Mesodermal cell (in vitro differentiated cells): Measurements from ENCODE around the gene WDR18.

Experiments
- H3K27ac ChIP-seq: 2 replicates; pipeline ENCODE4 v1.7.0; 2013; ENCODE audit warnings: mild to moderate bottlenecking, low read depth, low read length, moderate library complexity; ENCODE audit not compliant: severe bottlenecking
- H3K36me3 ChIP-seq: 2 replicates; pipeline ENCODE4 v1.7.1; 2013; ENCODE audit warnings: mild to moderate bottlenecking, low read length, moderate library complexity; ENCODE audit not compliant: control insufficient read depth, insufficient read depth
- H3K4me1 ChIP-seq: one replicate; pipeline ENCODE4 v1.7.1; 2013; ENCODE audit warnings: mild to moderate bottlenecking, low read length; ENCODE audit not compliant: insufficient read depth, control insufficient read depth, poor library complexity, severe bottlenecking
- H3K4me3 ChIP-seq: 2 replicates; pipeline ENCODE4 v1.7.0; 2013; ENCODE audit warnings: low read length, control low read depth, mild to moderate bottlenecking; ENCODE audit not compliant: insufficient read depth, poor library complexity, severe bottlenecking; ENCODE audit errors: extremely low read depth
- H3K9me3 ChIP-seq: 2 replicates; pipeline ENCODE4 v1.7.1; 2013; ENCODE audit warnings: mild to moderate bottlenecking, low read length, moderate library complexity; ENCODE audit not compliant: control insufficient read depth
- WGBS, 2 experiments: methylation state at CpG; one replicate each; pipeline ENCODE4 v1.1.5; 2013; ENCODE audit warnings: missing lambda C conversion rate in 2 of 2; ENCODE audit not compliant: insufficient coverage in 2 of 2; 5-methylcytosine and 5-hydroxymethylcytosine counted together

Gene WDR18

DNA sequence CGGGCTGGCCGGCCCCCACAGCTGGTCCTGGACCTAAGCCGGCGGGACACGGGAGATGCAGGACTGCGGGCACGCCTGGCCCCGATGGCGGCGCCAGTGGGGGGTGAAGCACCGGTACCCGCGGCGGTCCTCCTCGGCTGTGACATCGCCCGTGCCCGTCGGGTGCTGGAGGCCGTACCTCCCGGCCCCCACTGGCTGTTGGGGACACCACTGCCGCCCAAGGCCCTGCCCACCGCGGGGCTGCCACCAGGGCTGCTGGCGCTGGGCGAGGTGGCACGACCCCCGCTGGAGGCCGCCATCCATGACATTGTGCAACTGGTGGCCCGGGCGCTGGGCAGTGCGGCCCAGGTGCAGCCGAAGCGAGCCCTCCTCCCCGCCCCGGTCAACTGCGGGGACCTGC lies 19.1 kb downstream of the WDR18 start:
- Histone ChIP-seq H3K36me3 (no peaks in the 10 kb centered on the region), H3K9me3 (no peaks in the 10 kb centered on the region), H3K4me3 (no peak overlapping the region), H3K4me1 (no peaks in the 10 kb centered on the region), H3K27ac (no peak overlapping the region)
- 93 to 94% methylated on average over 33 to 37 of the region's 37 CpGs for WGBS, 2 experiments

DNA sequence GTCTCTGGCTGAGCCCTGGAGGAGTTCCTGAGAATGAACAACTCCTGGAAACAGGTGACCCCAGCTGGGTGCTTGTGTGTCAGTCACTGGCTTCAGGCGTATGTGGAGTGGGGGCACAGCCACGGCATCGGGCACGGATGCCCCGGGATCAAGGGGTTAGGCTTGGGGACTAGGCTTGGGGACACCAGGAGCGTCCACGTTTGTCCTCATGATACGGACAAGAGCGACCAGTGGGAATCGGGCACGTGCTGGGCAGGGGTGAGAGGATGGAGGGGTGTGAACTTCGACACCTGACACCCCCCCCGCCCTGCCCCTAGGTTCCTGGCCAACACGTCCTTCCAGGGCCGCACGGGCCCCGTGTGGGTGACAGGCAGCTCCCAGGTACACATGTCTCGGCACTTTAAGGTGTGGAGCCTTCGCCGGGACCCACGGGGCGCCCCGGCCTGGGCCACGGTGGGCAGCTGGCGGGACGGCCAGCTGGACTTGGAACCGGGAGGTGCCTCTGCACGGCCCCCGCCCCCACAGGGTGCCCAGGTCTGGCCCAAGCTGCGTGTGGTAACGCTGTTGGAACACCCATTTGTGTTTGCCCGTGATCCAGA lies 20.2 kb downstream of the WDR18 start:
- Histone ChIP-seq H3K4me3 (no peak overlapping the region), H3K27ac (no peak overlapping the region), H3K36me3 (no peaks in the 10 kb centered on the region), H3K4me1 (no peaks in the 10 kb centered on the region), H3K9me3 (no peaks in the 10 kb centered on the region)
- WGBS, 2 experiments = 86 to 88% methylated on average over 29 to 32 of the region's 32 CpGs

DNA sequence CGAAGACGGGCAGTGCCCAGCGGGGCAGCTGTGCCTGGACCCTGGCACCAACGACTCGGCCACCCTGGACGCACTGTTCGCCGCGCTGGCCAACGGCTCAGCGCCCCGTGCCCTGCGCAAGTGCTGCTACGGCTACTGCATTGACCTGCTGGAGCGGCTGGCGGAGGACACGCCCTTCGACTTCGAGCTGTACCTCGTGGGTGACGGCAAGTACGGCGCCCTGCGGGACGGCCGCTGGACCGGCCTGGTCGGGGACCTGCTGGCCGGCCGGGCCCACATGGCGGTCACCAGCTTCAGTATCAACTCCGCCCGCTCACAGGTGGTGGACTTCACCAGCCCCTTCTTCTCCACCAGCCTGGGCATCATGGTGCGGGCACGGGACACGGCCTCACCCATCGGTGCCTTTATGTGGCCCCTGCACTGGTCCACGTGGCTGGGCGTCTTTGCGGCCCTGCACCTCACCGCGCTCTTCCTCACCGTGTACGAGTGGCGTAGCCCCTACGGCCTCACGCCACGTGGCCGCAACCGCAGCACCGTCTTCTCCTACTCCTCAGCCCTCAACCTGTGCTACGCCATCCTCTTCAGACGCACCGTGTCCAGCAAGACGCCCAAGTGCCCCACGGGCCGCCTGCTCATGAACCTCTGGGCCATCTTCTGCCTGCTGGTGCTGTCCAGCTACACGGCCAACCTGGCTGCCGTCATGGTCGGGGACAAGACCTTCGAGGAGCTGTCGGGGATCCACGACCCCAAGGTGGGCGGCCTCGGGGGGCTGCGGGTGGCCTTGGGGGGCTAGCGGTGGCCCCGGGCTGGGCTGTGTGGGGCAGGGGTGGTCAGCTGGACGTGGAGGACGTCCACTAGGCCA lies 20.9 kb downstream of the WDR18 start:
- peaks cover 6% of the 10 kb centered on the region for H3K36me3 ChIP-seq
- H3K4me1 ChIP-seq = no peaks in the 10 kb centered on the region
- H3K9me3 ChIP-seq = no peaks in the 10 kb centered on the region
- no peak overlapping the region for H3K4me3 ChIP-seq
- H3K27ac ChIP-seq = no peak overlapping the region
- WGBS, 2 experiments = 93 to 94% methylated on average over 61 to 65 of the region's 70 CpGs

DNA sequence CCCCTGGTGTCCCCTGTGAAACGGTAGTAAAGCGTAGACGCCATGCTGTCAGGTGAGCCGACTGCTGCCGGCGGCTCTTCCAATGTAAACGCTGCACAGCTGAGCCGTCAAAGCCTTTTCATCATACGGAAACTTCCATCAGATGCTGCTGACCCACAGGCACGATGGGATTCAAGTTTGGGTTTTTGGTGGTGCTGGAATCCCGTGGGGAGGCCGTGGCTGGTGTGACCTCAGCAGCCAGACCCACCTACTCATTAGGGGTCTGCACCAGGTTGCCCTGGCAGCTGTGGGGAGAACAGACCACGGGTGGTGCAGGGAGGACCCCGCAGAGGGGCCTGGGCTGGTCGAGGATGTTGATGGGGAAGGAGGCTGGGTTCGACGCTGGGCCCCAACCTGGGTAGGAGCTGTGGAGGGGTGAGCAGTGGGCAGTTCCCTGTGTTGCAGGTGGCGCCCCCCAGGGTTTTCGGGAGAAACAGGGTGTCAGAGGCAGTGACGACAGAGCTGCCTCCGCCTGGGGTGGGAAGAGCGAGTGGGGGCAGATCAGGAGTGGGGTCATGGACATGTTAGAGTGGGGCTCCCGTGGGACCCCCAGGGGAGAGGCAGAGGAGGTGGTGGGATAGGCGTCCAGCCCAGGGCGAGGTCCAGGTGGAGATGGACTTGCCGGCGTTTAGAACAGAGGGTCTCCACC lies 22.7 kb downstream of the WDR18 start:
- H3K4me1 ChIP-seq = no peaks in the 10 kb centered on the region
- H3K27ac ChIP-seq = no peak overlapping the region
- H3K9me3 ChIP-seq = no peaks in the 10 kb centered on the region
- H3K36me3 ChIP-seq = peaks cover 20% of the 10 kb centered on the region
- H3K4me3 ChIP-seq = no peak overlapping the region
- WGBS, 2 experiments = 88 to 91% methylated on average over 22 to 24 of the region's 27 CpGs

DNA sequence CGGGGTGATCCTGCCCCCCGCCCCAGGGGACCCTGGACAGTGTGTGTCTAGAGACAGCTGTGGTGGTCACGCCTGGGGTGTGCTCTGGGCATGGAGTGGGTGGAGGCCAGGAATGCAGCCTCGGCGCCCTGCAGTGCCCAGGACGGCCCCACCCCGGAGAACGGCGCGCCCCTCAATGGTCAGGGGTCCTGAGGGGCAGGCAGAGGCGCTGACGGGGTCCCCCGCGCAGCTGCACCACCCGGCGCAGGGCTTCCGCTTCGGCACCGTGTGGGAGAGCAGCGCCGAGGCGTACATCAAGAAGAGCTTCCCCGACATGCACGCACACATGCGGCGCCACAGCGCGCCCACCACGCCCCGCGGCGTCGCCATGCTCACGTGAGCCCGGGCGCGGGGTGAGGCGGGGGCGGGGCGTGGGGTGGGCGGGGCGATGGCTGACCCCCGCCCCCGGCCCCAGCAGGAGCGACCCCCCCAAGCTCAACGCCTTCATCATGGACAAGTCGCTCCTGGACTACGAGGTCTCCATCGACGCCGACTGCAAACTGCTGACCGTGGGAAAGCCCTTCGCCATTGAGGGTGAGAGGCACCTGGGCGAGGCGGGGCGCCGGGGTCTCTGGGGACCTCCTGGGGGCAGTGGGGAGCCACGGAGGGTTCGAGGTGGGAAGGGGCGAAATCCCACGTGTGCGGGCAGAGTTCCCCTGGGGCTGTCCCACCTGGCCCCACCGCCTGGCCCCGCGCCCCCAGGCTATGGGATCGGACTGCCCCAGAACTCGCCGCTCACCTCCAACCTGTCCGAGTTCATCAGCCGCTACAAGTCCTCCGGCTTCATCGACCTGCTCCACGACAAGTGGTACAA lies 23.5 kb downstream of the WDR18 start:
- WGBS, 2 experiments = 96 to 98% methylated on average over 50 to 60 of the region's 73 CpGs
- Histone ChIP-seq H3K36me3 (peaks cover 28% of the 10 kb centered on the region), H3K9me3 (no peaks in the 10 kb centered on the region), H3K27ac (no peak overlapping the region), H3K4me3 (no peak overlapping the region), H3K4me1 (no peaks in the 10 kb centered on the region)

DNA sequence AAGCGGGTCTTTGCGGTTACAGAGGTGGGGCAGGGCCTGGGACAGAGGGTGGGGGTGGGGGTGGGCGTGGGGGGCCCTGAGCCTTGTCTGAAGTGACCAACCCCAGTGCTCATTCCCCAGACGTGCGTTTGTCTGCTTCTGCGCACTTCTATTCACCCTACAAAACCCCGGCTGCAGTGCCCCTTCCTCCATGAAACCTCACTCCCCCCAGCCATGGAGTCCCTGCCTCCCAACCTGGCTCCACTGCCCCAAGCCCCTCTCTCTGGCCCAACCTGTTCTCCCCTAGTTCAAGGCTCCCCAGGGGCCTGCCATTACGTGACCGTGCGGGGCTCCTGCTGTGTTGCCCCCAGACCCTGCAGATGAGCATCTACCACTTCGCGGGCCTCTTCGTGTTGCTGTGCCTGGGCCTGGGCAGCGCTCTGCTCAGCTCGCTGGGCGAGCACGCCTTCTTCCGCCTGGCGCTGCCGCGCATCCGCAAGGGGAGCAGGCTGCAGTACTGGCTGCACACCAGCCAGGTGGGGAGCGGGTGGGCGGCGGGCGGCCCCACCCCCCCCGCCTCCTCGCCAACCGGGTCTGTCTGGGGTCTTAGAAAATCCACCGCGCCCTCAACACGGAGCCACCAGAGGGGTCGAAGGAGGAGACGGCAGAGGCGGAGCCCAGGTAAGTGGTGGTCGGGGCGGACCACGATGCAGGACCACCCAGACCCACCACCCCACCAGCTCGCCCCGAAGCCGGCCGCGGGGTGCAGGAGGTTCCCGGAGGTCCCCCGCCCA lies 24.3 kb downstream of the WDR18 start:
- Histone ChIP-seq H3K27ac (no peak overlapping the region), H3K4me3 (no peak overlapping the region), H3K36me3 (peaks cover 36% of the 10 kb centered on the region), H3K4me1 (no peaks in the 10 kb centered on the region), H3K9me3 (no peaks in the 10 kb centered on the region)
- WGBS, 2 experiments = 94 to 97% methylated on average over 35 to 42 of the region's 45 CpGs

DNA sequence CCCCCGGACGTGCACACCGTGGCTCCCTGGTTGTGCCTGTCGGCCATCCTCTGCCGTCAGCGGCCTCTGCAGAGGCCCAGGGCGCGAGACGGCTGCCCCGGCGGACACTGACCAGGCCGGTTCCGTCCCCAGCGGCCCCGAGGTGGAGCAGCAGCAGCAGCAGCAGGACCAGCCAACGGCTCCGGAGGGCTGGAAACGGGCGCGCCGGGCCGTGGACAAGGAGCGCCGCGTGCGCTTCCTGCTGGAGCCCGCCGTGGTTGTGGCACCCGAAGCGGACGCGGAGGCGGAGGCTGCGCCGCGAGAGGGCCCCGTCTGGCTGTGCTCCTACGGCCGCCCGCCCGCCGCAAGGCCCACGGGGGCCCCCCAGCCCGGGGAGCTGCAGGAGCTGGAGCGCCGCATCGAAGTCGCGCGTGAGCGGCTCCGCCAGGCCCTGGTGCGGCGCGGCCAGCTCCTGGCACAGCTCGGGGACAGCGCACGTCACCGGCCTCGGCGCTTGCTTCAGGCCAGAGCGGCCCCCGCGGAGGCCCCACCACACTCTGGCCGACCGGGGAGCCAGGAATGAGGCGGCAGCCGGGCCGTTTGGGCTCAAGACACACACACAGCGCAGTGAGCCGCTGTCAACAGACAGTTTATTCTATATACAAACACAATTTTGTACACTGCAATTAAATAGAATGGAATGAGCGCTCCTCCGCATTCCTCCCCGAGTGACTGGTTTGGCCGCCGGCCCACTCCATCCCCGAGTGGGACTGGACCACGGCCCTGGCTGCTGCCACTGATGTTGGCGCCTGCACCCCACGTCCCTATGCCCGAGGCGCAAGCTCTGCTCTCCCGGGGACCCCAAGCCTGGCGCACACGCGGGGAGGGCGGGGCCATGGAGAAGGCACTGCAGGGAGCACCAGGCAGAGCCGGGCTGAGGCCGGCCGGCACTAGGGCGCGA lies 25.2 kb downstream of the WDR18 start:
- WGBS, 2 experiments = 95 to 97% methylated on average over 64 to 86 of the region's 92 CpGs

DNA sequence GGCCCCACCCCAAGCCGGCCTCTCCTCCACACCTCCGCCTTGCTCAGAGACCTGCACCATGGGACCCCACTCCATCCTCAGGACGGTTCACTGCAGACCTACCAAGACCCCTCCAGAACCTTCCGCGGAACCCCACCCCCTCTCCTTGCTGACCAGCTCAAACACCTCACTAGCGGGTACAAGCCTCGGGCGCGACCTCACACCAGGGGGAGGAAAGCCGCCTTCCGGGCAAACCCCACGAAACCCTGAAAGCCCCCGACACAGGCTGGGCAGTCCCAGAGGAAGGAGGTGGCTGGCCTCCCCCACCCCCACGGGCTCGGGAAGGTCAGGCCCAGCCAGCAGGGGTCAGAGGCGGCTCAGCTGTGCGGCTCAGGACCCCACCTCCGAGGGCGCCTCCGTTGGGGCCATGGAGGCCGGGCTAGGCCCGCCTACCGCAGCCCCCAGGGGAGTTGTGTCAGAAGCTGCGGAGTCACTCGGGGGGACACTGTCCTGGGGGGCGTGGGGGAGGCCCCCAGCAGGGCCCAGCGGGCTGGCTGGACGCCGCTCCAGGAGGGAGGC lies 25.9 kb downstream of the WDR18 start:
- Histone ChIP-seq H3K36me3 (peaks cover 52% of the 10 kb centered on the region), H3K9me3 (no peaks in the 10 kb centered on the region), H3K27ac (no peak overlapping the region), H3K4me3 (no peak overlapping the region), H3K4me1 (no peaks in the 10 kb centered on the region)
- WGBS, 2 experiments = 94% methylated on average over 22 to 23 of the region's 29 CpGs

More for the DNA sequence above, 25.2 kb downstream of the WDR18 start:
- Histone ChIP-seq H3K9me3 (no peaks in the 10 kb centered on the region), H3K27ac (no peak overlapping the region), H3K36me3 (peaks cover 44% of the 10 kb centered on the region), H3K4me3 (no peak overlapping the region), H3K4me1 (no peaks in the 10 kb centered on the region)
